ENCODE measurements around the gene POLH.

POLH gene

GRCh38 chr6:43575772-43576551 lies at the start of gene POLH, which contains the start of gene XPO5:
Gene POLH (plus strand): TSS chr6:43576185. CDS start chr6:43582320, 6,135 bp downstream.
Gene XPO5 (minus strand): TSS chr6:43576038. CDS start chr6:43575864, 174 bp downstream.
- TF ChIP-seq CTCF (IDR thresholded peaks at IDR 0.05), result no peak

- no peak for TF ChIP-seq CTCF (IDR thresholded peaks at IDR 0.05)
Observed at GRCh38 chr6:43532201-43532600, 43.8 kb upstream of the POLH start.

GRCh38 chr6:43540507-43540906 lies 35.5 kb upstream of the POLH start:
- no peak for TF ChIP-seq CTCF (IDR thresholded peaks at IDR 0.05)

- no peak for TF ChIP-seq CTCF (IDR thresholded peaks at IDR 0.05)
Observed at GRCh38 chr6:43541774-43542471, 34.1 kb upstream of the POLH start.

GRCh38 chr6:43544461-43544860 lies 31.5 kb upstream of the POLH start:
- TF ChIP-seq CTCF (IDR thresholded peaks at IDR 0.05), result no peak

- no peak for TF ChIP-seq CTCF (IDR thresholded peaks at IDR 0.05)
Observed at GRCh38 chr6:43547222-43547621, 28.8 kb upstream of the POLH start.

- no peak for TF ChIP-seq CTCF (IDR thresholded peaks at IDR 0.05)
Observed at GRCh38 chr6:43559328-43559727, 16.7 kb upstream of the POLH start.

Data from LNCAP (cell line).